GM23338 (cell line): ENCODE results near the gene C1R. TPM values are rescaled to one million over a fixed set of nuclear protein-coding genes. Genes with fewer than 3 reads are reported as not detected.
"Not testable (repeated sequence)": the region's sequence is repeated elsewhere in the genome, so short reads cannot be mapped to it uniquely, and the experiment has no call there.

Experiments
- ATAC-seq: fragments of 200-7000 bp; cut with Tn5 transposase; 3 replicates; pipeline ENCODE4 v1.9.1; 2020
- DNase-seq: peaks from one replicate; pipeline ENCODE4 v3.0.0-alpha.2; 2015; ENCODE audit warnings: low spot score
- H2AFZ ChIP-seq: fragments of 200-600 bp; sonication (generic); 2 replicates; pipeline ENCODE4 v1.8.0; 2016; ENCODE audit warnings: antibody characterized with exemption, mild to moderate bottlenecking, moderate library complexity
- H3F3A ChIP-seq: fragments of 200-600 bp; sonication (generic); replicated peaks from 2 replicates; pipeline ENCODE4 v1.8.0; 2017; ENCODE audit warnings: antibody characterized with exemption, mixed run types, low read depth
- H3K27ac ChIP-seq: fragments of 200-600 bp; sonication (generic); 2 replicates; pipeline ENCODE4 v1.6.1; 2016; ENCODE audit warnings: low read depth
- H3K27me3 ChIP-seq: fragments of 200-600 bp; sonication (generic); 2 replicates; pipeline ENCODE4 v1.8.0; 2016; ENCODE audit warnings: mild to moderate bottlenecking, mixed run types, moderate library complexity; ENCODE audit not compliant: insufficient read depth
- H3K36me3 ChIP-seq: fragments of 200-600 bp; sonication (generic); 2 replicates; pipeline ENCODE4 v1.8.0; 2016; ENCODE audit warnings: mild to moderate bottlenecking; ENCODE audit not compliant: insufficient read depth
- H3K4me1 ChIP-seq: fragments of 200-600 bp; sonication (generic); 2 replicates; pipeline ENCODE4 v1.8.0; 2016; ENCODE audit warnings: mild to moderate bottlenecking, moderate library complexity; ENCODE audit not compliant: insufficient read depth
- H3K4me2 ChIP-seq: fragments of 200-600 bp; sonication (generic); 2 replicates; pipeline ENCODE4 v1.7.1; 2017; ENCODE audit warnings: mixed run types
- H3K4me3 ChIP-seq: fragments of 200-600 bp; sonication (generic); 2 replicates; pipeline ENCODE4 v1.6.1; 2016; ENCODE audit warnings: mixed run types
- H3K79me2 ChIP-seq: fragments of 200-600 bp; sonication (generic); replicated peaks from 2 replicates; pipeline ENCODE4 v1.8.0; 2017; ENCODE audit warnings: mild to moderate bottlenecking; ENCODE audit not compliant: insufficient read depth
- H3K9me2 ChIP-seq: fragments of 200-600 bp; sonication (generic); 2 replicates; pipeline ENCODE4 v1.8.0; 2017; ENCODE audit not compliant: insufficient read depth
- H4K20me1 ChIP-seq: fragments of 200-600 bp; sonication (generic); replicated peaks from 2 replicates; pipeline ENCODE4 v1.8.0; 2017; ENCODE audit warnings: mild to moderate bottlenecking; ENCODE audit not compliant: insufficient read depth
- H3K27ac Mint-ChIP-seq: 2 replicates; pipeline ENCODE4 v1.8.0; 2020; ENCODE audit warnings: inconsistent platforms, mild to moderate bottlenecking, moderate library complexity, mixed read lengths
- H3K27me3 Mint-ChIP-seq: 3 replicates; pipeline ENCODE4 v1.8.0; 2022; ENCODE audit warnings: low read depth, mild to moderate bottlenecking, moderate library complexity, mixed read lengths, inconsistent platforms; ENCODE audit not compliant: insufficient read depth, poor library complexity
- H3K36me3 Mint-ChIP-seq: 3 replicates; pipeline ENCODE4 v1.8.0; 2021; ENCODE audit warnings: low read depth, mild to moderate bottlenecking, inconsistent platforms, moderate library complexity, mixed read lengths
- H3K4me1 Mint-ChIP-seq: 3 replicates; pipeline ENCODE4 v1.8.0; 2020; ENCODE audit warnings: mild to moderate bottlenecking, inconsistent platforms, mixed read lengths
- H3K4me3 Mint-ChIP-seq: 3 replicates; pipeline ENCODE4 v1.8.0; 2021; ENCODE audit warnings: moderate library complexity, mild to moderate bottlenecking, inconsistent platforms, mixed read lengths
- H3K9me3 Mint-ChIP-seq: 3 replicates; pipeline ENCODE4 v1.8.0; 2020; ENCODE audit warnings: moderate library complexity, mild to moderate bottlenecking, inconsistent platforms, mixed read lengths
- CREB1 ChIP-seq: fragments of 250-450 bp; sonication (Bioruptor Pico); IDR thresholded peaks from 2 replicates; pipeline ENCODE4 v1.5.0; 2020; ENCODE audit warnings: low read depth, mild to moderate bottlenecking, moderate library complexity
- REST ChIP-seq: IDR thresholded peaks from one replicate; pipeline ENCODE4 v1.6.1; 2018; ENCODE audit warnings: antibody characterized with exemption; ENCODE audit not compliant: unreplicated experiment
- STAT1 ChIP-seq: IDR thresholded peaks from one replicate; pipeline ENCODE4 v1.6.1; 2016; ENCODE audit warnings: antibody characterized with exemption; ENCODE audit not compliant: unreplicated experiment
- polyA plus RNA-seq: library from polyadenylated mRNA; unstranded; fragments of >200 nt; fragmentation: Nextera tagmentation; extraction: Ambion mirVana; gene quantifications from 2 replicates; pipeline ENCODE4 v1.2.1, GENCODE V29; 2016
- total RNA-seq: library from RNA; depleted of rRNA; stranded (reverse); fragments of >200 nt; shearing (Covaris generic); gene quantifications from 2 replicates; pipeline ENCODE4 v1.2.3, GENCODE V29; 2014
- TF ChIP-seq, protein P1 (sequence below): IDR thresholded peaks from 2 replicates; pipeline ENCODE4 v1.6.1; 2016; ENCODE audit warnings: antibody characterized with exemption

C1R gene
- total and polyA plus RNA-seq, 2 experiments from 2014 or later = 6.4 to 8.8 TPM

DNA sequence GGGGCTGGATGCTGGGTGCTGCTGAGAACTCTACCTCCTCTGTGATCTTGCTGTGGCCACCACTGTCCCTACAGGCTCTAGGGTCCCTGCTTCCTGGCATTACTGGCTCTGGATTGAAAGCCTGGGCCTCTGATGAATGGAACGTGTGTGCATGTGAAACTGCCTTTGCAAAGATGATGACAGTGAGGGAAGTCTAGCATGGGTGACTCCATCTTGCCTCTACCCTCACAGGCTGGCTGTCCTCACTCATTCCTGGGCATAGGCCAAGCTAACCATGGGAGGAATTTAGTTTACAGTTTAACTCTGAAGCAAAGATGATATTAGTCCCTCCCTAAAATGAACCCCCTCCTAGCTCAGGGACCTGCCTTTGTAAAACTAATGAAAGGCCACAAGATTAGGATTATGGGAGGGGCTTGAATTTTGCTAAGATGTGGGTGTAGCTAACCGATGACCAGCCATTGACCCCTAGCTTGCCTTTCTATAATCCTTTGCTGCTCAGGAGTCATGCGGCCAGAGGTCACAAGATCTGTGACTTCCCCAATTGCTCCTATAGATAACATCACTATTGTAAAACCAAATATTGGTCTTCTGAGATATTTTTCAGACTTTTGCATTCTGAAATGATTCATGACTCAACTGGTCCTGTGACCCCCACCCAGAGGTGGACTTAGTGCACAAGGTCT lies 33.9 kb downstream of the C1R start (continued):
- no peak for TF ChIP-seq CREB1 (CRISPR knock-in tag)
- TF ChIP-seq REST = no peak
- no peak for TF ChIP-seq STAT1
- TF ChIP-seq, protein P1, sequence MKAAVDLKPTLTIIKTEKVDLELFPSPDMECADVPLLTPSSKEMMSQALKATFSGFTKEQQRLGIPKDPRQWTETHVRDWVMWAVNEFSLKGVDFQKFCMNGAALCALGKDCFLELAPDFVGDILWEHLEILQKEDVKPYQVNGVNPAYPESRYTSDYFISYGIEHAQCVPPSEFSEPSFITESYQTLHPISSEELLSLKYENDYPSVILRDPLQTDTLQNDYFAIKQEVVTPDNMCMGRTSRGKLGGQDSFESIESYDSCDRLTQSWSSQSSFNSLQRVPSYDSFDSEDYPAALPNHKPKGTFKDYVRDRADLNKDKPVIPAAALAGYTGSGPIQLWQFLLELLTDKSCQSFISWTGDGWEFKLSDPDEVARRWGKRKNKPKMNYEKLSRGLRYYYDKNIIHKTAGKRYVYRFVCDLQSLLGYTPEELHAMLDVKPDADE = no peak

GRCh38 chr12:7055736-7056135 lies 36.5 kb downstream of the C1R start:
- not testable (repeated sequence) for H3K9me3 Mint-ChIP-seq, DNase-seq, H3K4me1 ChIP-seq, H3K4me2 ChIP-seq, H3K4me3 Mint-ChIP-seq, H3K27ac Mint-ChIP-seq, H4K20me1 ChIP-seq, H2AFZ ChIP-seq, H3K27me3 Mint-ChIP-seq, H3K36me3 ChIP-seq, H3K9me2 ChIP-seq, H3K4me3 ChIP-seq, H3F3A ChIP-seq, H3K36me3 Mint-ChIP-seq, H3K27ac ChIP-seq, H3K79me2 ChIP-seq, ATAC-seq, H3K27me3 ChIP-seq
- peaks cover 13% of the 10 kb centered on the region for H3K4me1 Mint-ChIP-seq

DNA sequence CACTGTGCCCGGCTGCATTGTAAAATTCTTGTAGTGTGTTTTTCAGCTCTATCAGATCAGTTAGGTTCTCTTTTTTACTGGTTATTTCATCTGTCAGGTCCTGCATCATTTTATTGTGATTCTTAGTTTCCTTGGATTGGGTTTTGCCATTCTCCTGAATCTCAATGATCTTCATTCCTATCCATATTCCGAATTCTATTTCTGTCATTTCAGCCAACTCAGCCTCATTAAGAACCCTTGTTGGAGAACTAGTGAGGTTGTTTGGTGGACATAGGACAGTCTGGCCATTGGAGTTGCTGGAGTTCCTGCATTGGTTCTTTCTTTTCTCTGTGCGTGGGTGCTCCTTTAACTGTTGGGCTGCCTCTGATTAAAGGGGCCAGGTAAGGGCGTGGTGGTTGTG lies 37.3 kb downstream of the C1R start:
- H3K36me3 ChIP-seq = no peaks in the 10 kb centered on the region
- Mint-ChIP-seq H3K27me3 (no peaks in the 10 kb centered on the region), H3K27ac (no peak overlapping the region), H3K4me1 (peaks cover 5% of the 10 kb centered on the region; the same call in 2 of the 3 replicates), H3K36me3 (no peaks in the 10 kb centered on the region), H3K9me3 (no peaks in the 10 kb centered on the region), H3K4me3 (no peak overlapping the region)
- H3F3A ChIP-seq = no peaks in the 10 kb centered on the region
- H3K4me3 ChIP-seq = no peak overlapping the region
- no peak overlapping the region for H3K27ac ChIP-seq
- ATAC-seq (no peak), DNase-seq (no peak)
- no peaks in the 10 kb centered on the region for H3K9me2 ChIP-seq
- no peaks in the 10 kb centered on the region for H3K4me1 ChIP-seq
- no peak overlapping the region for H2AFZ ChIP-seq
- H3K27me3 ChIP-seq = no peaks in the 10 kb centered on the region
- H4K20me1 ChIP-seq = no peaks in the 10 kb centered on the region
- H3K4me2 ChIP-seq = no peak overlapping the region
- H3K79me2 ChIP-seq = no peaks in the 10 kb centered on the region
- no peak for TF ChIP-seq REST
